Body of pancreas (tissue), 4 donors: ENCODE data around the gene DACH1.

Experiments
- CTCF ChIP-seq, 7 experiments: fragments of 450-650 bp in 4 of 7; fragments of 200-600 bp in 3 of 7; sonication (generic) in 3 of 7; IDR thresholded peaks; one replicate each; pipeline ENCODE4 v1.5.1; 2016 to 2019; ENCODE audit warnings: antibody characterized with exemption in 7 of 7
- POLR2A ChIP-seq, 3 donors: fragments of 450-650 bp; IDR thresholded peaks; one replicate each; pipeline ENCODE4 v1.6.1; 2016; ENCODE audit warnings: antibody characterized with exemption in 3 of 3, mild to moderate bottlenecking in 2 of 3

GRCh38 chr13:71634602-71635443 is 232.2 kb downstream of the DACH1 start:
- TF ChIP-seq CTCF (IDR thresholded peaks at IDR 0.05) (no peak), POLR2A (IDR thresholded peaks at IDR 0.05) (no peak)
